Measurements from ENCODE around the gene SLC16A2.

DNA sequence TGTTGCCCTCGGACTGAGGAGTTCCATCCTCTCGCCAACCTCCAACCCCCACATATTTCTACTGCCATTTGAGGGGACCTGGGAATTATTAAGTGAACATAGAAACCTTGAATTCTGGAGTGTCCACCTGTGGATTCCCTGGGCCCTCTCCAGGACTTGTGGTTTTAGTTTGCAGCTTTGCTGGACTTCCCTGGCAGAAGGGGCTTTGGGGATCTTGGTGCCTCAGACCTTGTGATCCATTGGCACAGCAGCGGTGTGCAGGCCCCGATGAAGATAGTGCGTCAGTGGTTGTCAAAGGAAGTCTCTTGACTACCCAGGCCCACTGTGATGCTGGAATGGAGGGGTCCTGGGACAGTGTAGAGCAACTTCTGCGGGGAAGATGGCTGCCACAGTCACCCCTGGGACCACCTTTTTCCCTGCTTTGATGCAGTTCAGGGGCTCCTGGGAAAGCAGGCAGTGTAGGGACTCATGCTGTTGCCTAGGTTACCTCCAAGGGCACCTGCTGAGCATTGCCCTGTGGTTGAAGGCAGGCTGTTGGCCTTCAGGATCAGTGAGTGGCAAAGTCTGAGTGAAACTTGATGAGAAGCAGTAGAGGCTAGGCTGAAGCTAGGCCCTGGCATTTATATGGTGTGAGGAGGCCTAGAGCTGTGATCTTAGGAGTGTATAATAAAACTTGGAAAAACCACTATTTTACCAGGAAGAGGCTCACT, 2.2 kb downstream of the SLC16A2 start:
- TF ChIP-seq, protein P1, sequence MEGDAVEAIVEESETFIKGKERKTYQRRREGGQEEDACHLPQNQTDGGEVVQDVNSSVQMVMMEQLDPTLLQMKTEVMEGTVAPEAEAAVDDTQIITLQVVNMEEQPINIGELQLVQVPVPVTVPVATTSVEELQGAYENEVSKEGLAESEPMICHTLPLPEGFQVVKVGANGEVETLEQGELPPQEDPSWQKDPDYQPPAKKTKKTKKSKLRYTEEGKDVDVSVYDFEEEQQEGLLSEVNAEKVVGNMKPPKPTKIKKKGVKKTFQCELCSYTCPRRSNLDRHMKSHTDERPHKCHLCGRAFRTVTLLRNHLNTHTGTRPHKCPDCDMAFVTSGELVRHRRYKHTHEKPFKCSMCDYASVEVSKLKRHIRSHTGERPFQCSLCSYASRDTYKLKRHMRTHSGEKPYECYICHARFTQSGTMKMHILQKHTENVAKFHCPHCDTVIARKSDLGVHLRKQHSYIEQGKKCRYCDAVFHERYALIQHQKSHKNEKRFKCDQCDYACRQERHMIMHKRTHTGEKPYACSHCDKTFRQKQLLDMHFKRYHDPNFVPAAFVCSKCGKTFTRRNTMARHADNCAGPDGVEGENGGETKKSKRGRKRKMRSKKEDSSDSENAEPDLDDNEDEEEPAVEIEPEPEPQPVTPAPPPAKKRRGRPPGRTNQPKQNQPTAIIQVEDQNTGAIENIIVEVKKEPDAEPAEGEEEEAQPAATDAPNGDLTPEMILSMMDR (IDR thresholded peaks at IDR 0.05; ENCODE audit: low read depth, low read length, poor library complexity, severe bottlenecking), result no peak
- no peak for TF ChIP-seq EZH2phosphoT487 (IDR thresholded peaks at IDR 0.05; ENCODE audit: borderline replicate concordance, low read length)
